ENCODE measurements around the gene HMGN2.

Gene HMGN2

DNA sequence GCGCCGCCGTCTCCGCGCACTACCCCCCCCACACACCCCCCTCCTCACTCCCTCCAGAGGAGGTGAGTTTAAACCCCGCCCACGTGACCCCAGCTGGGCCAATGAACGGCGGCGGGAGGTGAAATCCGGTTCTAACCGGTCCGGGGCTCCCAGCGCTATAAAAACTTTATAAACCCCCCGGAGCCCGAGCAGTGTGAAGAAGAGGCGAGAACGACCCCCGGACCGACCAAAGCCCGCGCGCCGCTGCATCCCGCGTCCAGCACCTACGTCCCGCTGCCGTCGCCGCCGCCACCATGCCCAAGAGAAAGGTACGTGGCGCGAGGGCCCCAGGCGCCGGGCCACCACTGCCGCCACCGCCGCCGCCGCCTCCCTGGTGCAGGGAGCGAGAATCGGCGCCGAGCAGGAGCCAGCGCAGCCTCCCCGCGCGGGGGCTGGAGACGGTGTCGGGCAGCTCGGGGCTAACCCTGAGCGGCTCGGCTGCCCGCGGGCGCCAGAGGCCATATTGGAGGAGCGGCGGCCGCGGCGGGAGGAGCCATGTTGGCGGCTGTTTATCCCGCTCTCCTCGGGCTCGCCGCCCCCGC is at the start of gene HMGN2:
Gene HMGN2 (plus strand): TSS at position 121 of the 581 bp plus-strand sequence. CDS start 173 bp downstream, at position 294.
- DNase-seq (ENCODE audit: low read depth in 2 of 2), result peak; percentile 78 to 79

GRCh38 chr1:26429721-26430120 is 42.5 kb upstream of the HMGN2 start:
- no peak for DNase-seq (ENCODE audit: low read depth in 2 of 2)

- DNase-seq (ENCODE audit: low read depth in 2 of 2), result peak; percentile 97 to 98
These were observed 40.1 kb upstream of the HMGN2 start, which contains the start of gene DHDDS for GRCh38 chr1:26431979-26432695. Gene DHDDS (plus strand): TSS chr1:26432321. CDS start chr1:26432946, 625 bp downstream.

GRCh38 chr1:26432793-26433192 is 39.4 kb upstream of the HMGN2 start:
- no peak for DNase-seq (ENCODE audit: low read depth in 2 of 2)

DNA sequence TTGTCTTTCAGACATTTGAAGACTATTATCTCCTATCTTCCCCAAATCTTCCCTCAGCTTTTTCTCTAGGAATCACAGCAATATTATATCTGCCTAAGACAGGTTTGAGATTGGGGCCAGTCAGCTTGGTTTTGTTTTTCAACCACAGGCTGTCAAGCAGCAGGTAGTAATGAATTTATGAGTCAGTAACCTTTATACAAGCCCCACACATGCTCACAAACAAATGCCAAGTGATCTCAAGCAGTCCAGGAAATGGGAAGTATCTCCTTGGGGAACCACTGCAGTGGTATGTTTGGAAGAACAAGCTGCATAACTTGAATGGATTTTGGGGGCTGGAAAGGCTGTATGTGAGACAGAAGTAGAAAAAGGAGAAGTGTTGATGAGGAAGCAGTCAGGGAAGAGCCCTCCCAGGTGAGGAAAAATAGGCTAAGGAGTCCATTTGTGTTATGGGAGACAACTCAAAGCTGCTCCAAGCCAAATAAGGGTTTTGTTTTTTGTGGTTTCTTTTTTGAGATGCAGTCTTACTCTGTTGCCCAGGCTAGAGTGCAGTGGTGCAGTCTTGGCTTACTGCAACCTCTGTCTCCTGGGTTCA is 38.0 kb upstream of the HMGN2 start:
- DNase-seq (ENCODE audit: low read depth in 2 of 2), result no peak

DNA sequence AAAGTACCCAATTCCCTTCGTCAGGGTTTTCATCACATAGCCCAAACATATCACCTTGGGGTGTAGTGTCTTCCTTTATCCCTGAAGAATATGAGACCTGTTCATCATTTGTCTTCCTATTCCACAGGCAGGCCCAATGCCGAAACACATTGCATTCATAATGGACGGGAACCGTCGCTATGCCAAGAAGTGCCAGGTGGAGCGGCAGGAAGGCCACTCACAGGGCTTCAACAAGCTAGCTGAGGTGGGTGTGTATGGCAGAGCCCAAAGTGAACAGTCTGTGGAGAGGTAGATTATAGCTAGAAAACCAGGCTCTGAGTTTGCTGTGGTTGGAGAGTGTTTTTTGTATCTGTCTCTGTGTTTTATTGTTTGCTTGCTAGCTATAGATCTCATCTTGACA is 34.2 kb upstream of the HMGN2 start:
- no peak for DNase-seq (ENCODE audit: low read depth in 2 of 2)

DNA sequence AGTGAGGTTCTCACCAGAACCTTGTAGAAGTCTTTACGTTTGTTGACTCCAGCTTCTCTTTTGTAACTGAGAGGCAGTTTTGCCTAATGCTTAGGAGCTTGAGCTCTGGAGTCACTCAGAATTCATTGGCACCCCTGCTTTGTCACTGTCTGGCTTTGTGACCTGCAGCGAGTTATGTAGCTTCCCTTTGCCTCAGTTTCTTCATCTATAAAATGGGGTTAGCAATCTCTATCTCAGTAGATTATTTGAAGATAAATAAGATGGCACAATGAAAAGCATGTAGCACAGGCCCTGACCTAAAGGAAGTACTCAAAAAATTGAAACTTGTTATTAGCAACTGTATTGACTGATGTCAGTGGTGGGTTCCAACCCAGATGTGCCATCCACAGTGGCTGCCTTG is 32.0 kb upstream of the HMGN2 start:
- DNase-seq (ENCODE audit: low read depth in 2 of 2), result no peak

GRCh38 chr1:26449868-26450267 is 22.4 kb upstream of the HMGN2 start:
- DNase-seq (ENCODE audit: low read depth in 2 of 2), result no peak

DNA sequence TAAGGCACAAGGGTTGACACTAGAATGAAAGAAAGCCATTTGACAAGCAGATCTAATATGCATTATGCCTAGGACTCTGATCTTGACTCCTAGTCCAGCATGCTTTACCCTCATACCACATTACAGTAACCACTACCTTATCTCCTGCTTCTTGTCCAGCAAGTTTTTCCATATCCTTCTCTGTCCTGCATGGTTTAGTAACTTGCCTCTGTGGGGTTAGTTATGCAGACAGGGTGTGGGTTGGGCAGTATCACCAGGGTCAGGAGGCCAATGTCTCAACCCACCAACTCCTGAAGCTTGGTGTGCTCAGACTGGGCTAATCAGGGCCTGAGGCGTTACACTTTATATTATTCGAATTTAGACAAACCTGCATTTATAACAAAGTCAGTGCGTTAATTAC is 21.3 kb upstream of the HMGN2 start:
- DNase-seq (ENCODE audit: low read depth in 2 of 2), result no peak

GRCh38 chr1:26452459-26453183 is 19.6 kb upstream of the HMGN2 start:
- no peak for DNase-seq (ENCODE audit: low read depth in 2 of 2)

GRCh38 chr1:26459148-26459547 is 13.1 kb upstream of the HMGN2 start:
- no peak for DNase-seq (ENCODE audit: low read depth in 2 of 2)

- DNase-seq (ENCODE audit: low read depth in 2 of 2), result no peak
These were observed 12.6 kb upstream of the HMGN2 start for GRCh38 chr1:26459573-26460031.

- no peak for DNase-seq (ENCODE audit: low read depth in 2 of 2)
These were observed 3.3 kb upstream of the HMGN2 start for GRCh38 chr1:26468911-26469310.

GRCh38 chr1:26469558-26469957 is 2.7 kb upstream of the HMGN2 start:
- DNase-seq (ENCODE audit: low read depth in 2 of 2), result no peak

DNA sequence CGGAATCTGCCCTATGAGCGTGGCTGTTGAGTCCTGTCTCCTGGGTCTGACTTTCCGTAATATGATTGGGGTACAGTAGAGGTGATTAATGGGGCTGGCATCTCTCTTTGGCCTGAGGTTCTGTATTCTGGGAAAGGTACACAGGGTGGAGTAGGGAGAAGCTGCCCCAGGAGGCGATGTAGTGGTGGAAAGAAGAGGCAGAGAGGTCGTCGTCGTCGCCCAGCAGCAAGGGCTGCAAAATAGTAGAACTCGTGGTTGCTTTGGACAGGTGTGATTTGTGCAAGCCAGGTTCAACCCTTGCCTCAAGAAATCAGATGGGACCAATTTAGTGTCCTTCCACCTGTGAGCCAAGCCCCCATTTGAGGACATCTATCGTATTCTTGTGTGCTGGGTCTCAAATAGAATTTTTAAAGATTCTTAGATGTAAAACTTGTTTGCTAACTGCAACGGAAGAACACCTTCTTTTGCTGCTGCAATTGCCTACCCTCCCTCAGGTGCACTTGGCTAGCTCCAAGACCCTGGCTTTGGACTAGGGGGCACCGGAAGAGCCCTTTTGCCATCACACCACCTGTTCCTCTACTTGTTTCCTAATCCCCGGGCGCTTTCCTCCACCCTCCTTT is 1.3 kb upstream of the HMGN2 start:
- DNase-seq (ENCODE audit: low read depth in 2 of 2), result no peak

GRCh38 chr1:26471498-26472319 is 531 bp upstream of the HMGN2 start:
- peak; percentile 9 for DNase-seq (ENCODE audit: low read depth in 2 of 2)

- peak; percentile 93 for DNase-seq (ENCODE audit: low read depth in 2 of 2)
These were observed 933 bp downstream of the HMGN2 start for GRCh38 chr1:26472901-26473845.

- DNase-seq (ENCODE audit: low read depth in 2 of 2), result no peak
These were observed 2.6 kb downstream of the HMGN2 start for GRCh38 chr1:26474818-26475217.

- no peak for DNase-seq (ENCODE audit: low read depth in 2 of 2)
These were observed 3.7 kb downstream of the HMGN2 start for GRCh38 chr1:26475989-26476388.

DNA sequence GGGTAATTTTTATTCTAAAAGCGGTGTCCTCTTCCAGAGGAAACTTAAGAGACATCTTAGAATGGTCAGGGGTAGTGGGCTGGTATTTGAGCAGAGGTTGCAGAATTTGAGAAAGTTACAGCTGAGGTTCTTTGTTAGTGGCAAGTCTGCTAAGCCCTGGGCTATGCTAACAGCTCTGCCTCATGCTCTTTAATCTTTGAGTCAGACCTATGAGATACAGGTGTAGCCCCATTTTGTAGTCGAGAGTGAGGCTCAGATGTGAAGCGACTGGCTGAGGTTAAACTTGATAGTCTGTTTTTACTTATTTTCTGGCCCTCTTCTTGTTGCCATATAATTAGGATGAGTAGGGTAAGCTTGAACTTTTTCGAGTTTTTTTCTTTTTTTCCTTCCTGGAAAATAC is 4.7 kb downstream of the HMGN2 start:
- no peak for DNase-seq (ENCODE audit: low read depth in 2 of 2)
